Stimulated activated CD4-positive, alpha-beta T cell treated with anti-CD3 and anti-CD28 coated beads, Interleukin-2, amount 100 ng/mL, for 48 hours (primary cell): ENCODE data around the gene EVC2.

Experiments
- DNase-seq, 2 donors: peaks; one replicate each; pipeline ENCODE4 v3.0.0-alpha.2; 2020

The EVC2 gene

DNA sequence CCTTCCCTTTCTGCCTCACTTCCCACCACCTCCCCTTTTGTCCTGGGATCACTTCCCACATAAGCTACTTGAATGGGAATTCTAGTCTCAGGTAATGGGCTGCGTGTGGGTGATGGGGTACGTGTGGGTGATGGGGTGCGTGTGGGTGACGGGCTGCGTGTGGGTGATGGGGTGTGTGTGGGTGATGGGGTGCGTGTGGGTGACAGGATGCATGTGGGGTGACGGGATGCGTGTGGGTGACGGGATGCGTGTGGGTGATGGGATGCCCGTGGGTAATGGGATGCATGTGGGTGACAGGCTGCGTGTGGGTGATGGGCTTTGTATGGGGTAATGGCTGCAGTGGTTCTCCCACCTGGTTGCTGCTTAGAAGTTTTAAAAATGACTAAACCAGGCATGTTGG is 43.6 kb downstream of the EVC2 start:
- DNase-seq = no peak

DNA sequence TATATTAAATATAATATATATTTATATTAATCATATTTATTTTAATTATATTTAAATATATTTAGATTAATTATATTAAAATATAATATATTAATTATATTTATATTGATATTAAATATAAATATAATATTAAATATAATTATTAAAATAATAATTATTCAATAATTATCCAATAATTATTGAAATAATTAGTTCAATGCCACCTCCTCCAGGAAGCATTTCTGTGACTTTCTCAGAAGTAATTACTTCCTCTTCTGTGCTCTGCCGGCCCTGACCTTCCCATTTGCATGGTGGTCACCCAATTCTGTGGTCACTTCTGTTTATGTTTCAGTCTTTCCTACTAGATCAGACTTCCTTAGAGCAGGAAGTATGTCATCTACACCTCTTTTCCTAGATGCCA is 45.8 kb downstream of the EVC2 start:
- DNase-seq = no peak

DNA sequence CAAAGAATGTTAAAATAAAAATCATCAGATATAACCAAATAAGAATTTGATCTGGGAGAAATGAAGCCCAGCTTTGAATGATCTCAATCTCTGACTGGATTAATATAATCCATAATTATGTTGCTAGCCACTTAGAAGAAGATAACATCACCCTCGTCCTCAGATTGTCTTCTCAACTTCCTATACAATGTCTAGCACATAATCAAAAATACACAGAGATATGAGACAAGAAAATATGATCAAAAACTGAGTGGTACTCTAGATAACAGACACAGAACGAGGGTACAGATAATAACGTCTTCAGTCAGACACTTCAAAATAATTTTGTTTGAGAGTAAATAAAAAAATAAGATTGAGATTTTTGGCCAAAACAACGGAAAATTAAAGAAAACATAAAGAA is 47.1 kb downstream of the EVC2 start:
- DNase-seq = no peak

DNA sequence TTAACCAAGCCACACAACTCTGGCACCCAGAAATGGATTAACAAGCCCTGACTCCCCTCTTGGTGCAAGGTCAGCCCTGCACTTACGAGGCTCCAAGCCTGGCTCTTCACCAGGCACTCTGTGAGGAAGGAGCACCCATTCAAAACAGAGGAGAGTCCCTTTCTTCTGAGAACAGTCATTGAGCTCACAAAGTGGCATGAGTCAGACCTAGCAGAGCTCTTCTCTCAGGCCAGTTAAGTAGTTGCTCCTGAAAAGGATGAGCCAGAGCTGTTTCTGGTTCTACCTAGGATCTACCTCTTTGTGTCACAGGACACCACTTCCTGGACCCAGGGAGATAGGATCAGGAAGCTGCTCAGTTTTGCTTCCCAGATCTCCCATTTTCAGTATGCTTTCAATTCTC is 48.2 kb downstream of the EVC2 start:
- DNase-seq = no peak

DNA sequence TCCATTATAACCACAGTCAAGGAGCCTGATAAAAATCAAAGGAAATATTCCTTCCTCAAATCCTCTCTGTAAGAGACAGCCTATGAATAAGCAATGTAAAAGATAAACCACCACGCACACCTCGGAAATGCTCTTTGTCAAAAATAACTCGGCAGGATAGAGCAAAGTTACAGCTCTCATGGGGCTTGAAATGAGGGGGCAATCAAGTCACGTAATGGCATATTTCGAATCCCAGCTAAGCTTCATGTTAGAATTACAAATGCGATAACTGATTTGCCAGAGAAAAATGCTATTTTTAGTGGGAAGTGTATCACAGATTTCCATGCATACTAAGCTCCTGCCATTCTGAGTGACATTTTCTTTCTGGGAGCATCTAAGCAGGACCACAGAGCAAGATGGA is 49.4 kb downstream of the EVC2 start:
- no peak for DNase-seq

DNA sequence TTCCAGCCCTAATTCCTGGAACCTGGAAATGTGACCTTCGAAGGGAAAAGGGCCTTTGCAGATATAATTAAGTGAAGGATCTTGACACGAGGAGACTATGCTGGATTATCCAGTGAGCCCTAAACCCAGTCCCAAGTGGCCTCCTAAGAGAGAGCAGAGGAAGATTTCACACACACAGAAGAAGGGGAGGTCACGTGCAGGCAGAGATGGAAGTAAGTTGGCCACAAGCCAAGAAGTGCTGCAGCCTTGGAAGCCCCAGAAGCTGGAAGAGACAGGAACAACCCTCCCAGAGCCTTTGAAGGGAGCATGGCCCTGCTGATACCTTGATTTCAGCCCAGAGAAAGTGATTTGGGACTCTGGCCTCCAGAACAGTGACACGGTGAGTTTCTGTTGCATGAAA is 51.9 kb downstream of the EVC2 start:
- DNase-seq = no peak

DNA sequence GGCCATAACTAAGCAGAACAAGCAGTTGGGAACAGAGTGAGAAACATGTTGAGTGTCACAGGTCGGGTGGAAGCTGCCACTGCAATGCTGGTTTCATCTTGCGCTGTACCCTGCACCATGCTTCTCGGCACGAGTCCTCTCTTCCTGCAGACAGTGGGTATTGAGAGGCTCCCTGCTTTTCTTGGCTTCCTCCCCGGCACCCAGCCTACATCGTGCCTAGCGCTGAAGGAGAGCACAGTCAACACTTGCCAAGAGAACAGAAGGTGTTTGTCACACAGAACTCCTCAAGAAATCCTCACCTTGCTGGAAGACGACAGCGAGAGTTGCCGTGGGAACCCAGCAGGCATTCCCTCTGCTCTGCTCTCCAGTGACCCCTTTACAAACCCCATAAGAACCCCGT is 53.6 kb downstream of the EVC2 start:
- DNase-seq = no peak

DNA sequence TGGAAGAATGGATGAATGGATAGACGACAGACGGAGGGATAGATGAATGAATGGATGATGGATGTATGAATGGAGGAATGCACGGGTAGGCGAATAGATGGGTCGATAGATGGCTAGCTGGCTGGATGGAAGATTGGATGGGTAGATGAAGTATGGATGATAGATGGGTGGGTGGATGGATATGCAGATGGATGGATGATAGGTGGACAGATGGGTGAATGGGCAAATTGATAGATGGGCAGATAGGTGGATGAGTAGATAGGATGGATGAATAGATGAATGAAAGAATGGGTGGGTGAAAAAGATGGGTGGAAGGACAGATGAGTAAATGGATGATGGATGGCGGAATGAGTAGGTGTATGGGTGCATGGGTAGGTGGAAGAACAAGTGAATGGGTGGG is 57.3 kb downstream of the EVC2 start:
- no peak for DNase-seq

DNA sequence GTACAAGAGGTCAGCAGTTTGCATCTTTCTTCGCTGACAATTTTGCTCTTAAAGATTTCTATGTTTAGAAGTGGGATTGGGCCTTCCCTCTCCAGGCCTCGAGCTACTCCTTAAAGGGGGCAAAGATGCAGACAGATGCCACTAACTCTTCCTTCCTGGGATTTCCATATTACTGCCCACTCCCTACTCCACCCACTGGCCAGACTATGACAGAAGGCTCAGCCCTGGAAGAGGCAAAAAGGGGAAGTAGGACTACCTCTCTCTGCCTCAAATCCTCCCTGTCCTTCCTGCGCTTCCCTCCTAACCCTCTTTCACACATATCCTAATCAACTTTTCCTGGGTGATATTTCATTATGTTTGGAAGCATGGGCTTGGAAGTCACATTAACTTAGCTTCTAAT is 58.3 kb downstream of the EVC2 start:
- DNase-seq = no peak

DNA sequence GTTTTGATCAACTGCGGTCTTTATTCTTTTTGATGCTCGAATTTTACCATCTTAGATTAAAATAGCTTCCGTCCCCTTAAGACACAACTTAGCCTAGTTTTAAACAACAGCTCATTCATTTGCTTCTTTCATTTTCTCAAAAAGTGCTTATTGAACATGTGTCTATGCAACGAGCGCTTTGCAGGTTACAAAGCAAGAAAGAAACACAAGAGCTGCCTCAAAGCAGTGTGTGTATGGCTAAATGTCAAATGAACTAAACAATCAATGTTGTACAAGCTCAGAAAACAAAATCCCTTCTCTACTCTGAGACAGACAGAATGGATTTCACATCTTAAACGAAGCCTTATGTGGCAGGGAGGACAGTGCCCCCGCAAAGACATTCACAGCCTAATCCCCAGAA is 61.0 kb downstream of the EVC2 start:
- DNase-seq = no peak

DNA sequence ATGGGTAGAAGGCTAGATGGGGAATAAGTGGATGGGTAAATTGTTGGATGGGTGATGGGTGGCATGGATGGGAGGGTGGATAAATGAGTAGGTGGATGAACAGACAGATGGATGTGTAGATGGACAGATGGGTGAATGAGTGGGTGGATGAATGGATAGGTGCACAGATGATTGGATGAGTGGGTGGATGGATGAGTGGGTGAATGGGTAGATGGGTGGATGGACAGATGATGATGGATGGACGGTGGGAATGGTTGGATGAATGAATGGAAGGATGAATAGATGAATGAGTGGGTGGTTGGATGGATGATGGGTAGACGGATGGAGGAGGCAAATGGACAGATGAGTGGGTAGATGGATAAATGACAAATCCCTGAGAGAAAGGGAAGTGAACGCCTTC is 68.3 kb downstream of the EVC2 start:
- no peak for DNase-seq

DNA sequence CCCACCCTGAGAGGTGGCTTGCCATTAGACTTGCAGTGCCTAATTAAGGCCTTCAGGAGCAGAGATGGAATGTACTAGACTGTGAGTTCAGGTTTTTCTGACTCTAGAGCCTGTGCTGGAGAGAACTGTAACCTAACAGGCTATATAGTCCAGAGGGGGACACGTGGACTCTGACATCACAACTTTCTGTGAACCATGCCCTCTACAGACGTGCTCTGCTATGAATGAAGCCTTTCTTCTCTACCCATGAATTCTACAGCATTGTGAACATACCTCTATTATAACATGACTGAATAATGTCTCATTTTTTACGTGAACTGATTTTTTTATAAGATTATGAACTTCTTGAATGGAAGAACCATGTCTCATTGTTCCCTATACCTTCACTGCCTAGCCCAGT is 68.8 kb downstream of the EVC2 start:
- no peak for DNase-seq

DNA sequence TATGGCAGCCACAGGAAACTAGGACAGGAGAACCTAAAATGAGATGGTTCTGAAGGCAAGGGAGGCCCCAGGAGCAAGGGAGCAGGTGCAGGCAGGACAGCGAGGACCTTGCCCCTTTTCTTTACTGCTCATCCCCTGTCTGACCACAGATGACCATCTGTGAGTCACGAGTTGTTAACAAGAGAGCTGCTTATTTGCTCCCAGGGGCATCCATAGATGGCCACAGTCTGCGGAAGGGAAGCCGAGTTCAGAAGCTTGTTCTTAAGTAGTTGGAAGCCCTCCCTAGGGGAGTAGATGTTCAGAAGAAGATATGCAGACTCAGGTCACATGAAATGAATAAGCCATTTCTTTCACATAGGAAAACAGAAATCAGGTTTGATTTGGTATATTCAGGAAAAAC is 69.4 kb downstream of the EVC2 start:
- DNase-seq = no peak

DNA sequence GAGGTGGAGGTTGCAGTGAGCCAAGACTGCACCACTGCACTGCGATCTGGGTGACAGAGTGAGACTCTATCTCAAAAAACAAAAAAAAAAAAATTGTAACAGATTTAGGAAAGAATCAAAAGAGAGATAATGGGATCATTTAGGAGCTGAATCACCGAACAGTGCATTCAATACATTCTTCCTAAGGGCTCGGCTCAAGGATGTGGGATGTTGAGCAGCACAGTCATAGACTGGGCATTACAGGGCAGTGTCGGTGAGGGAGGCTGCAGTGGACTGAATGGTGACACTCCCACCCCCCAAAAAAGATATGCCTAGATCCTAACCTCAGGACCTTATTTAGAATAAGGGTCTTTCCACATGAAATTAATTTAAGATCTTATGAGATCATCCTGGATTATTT is 70.0 kb downstream of the EVC2 start:
- no peak for DNase-seq

DNA sequence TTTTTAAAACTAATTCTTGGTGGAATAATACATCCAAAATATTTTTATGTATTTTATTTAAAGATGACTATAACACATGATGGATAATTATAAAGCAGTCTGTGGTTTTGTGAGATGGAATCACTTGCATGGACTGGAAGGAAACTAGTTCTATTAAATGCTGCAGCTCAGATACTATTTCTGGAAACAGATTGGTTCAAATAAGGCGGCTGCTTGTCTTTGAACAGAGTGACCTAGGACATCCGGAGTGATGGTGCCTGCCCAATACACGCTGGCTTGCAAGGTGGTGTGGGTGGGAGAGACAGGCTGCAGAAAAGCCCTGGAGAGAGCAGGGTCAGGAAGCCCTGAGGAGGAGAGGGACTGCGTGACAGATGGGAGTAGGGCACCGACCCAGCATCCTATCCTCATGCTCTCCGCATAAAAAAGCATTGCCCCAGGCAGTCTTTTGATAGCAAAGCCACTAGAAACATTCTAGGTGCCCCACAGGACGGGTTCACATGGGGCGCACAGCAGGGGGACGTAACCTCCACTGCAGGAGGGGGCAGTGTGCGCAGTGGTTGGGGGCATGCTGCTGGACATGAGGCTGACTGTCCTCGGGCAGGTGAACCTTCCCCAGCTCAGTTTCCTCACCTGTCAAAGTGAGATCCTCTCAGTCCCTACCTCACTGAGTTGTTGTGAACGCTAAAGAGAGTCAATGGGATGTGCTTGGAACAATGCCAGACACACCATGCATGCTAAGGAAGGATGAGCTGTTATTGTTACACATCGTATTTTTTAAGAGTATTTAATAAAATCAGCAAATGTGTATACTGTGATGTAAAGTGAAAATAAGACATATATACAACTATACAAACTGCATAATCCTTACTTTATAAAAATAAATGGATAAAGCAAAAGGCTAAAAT is 71.3 kb downstream of the EVC2 start:
- no peak for DNase-seq

DNA sequence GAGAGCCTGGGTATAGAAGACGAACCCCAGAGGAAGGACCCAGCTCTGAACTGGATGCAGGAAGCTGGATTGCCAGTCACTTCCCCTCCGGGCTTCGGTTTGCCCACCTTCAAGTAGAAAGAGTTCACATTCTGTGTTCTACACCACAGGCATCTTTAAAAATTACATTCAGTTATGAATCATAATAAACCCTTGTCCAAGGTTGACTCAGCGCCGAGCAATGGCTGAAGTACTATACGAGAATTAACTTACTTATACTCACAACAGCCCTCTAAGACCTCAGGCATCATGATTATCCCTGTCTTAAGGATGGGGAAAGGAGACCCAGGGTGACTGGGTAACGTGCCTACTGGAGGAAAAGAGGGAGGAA is 72.5 kb downstream of the EVC2 start:
- DNase-seq = no peak

DNA sequence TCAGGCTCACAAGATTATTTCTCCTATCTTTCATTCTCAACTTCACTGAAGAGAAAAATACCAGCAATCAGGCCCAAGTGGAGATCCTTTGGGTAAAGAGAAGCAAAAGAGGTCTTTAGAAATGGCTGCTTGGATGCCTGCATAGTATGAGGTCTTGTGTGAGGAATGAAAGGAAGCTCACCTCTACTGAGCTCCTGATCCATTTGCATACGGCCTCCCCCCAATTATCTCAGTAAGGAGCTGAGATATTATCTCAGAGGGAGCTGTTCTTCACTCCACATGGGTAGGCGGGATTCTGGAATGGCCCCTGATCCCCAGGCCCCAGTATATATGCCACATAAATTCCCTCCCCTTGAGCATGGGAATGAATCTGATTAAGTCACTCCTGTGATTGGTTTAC is 75.8 kb downstream of the EVC2 start:
- DNase-seq = no peak

DNA sequence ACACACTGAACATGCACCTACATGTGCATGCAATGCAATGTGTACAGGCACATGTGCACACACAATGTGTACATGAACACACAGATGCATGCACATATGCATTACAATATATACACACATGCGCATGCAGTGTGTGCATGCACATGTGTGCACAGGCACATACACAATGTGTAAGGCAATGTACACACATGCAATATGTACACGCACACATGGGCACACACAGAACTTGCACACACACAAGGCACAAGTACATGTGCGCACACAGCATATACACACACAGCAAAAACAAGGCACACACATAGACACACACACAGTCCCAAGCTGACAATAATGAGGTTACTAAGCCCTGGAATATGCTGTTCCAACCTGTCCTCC is 76.3 kb downstream of the EVC2 start:
- DNase-seq = no peak

DNA sequence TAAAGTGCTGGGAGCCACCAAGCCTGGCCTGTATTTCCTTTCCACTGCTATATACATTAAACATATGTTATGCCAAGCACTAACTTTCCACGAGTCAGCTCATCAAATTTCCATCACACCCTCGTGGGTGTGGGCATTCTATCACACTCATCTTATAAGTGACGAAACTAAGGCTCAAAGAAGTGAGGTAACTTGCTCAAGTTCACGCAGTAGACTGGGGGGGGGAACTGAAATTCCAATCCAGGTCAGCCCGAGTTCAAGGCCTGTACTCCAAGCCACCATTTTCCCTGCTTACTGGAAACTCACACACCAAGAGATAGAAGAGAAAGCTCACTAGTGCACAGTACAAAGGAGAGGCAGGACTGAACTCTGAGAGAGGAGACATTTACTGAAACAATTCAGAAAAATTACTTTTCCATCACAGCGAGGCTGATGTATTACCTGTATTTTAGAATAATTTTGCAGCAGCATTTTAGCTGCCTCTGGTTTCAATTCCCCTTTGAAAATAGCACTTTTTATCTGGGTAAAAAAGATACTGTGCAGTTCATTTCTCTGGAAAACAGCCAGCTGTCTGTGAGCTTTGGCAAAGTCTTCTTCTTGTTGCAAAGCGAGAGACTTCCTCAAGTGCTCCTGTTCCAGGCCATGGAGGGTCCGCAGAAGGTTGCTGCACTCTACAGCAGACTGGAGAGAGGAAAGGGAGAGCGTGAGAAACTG is 76.8 kb downstream of the EVC2 start:
- no peak for DNase-seq

DNA sequence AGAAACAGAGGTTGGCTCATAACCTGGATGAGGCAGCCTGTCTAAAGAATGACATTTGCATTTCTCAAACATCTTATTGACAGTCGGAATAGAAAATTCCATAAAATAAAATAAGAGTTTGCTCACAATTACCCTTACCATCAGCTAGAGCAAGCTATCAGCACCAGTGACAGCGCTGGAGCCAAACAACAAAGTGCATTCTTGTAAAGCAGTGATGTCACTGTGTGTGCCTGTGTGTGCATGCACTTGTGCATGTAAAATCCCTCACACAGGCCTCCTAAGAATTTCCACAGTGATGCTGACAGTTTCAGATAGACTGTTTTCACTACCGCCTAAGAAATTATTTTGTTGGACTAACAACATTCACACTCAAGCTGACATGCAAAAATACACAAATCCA is 77.6 kb downstream of the EVC2 start:
- no peak for DNase-seq

DNA sequence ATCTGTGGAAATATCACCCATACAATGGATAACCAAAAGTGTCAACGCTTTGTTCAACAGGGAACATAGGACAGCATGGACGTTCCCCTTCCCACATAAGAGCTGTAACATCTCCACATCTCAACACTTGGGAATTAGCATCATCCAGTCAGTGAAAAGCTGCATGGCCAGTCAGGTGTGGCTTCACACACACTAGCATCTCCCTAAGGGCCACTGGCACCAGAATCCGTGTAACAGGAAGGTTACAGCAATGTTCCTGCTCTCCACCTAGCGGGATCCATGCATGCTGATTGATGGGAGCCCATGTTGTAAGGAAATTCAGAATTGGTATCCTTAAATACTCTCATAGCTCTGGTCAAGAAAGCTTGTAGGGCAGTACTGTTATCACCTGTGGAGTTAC is 78.8 kb downstream of the EVC2 start:
- no peak for DNase-seq

DNA sequence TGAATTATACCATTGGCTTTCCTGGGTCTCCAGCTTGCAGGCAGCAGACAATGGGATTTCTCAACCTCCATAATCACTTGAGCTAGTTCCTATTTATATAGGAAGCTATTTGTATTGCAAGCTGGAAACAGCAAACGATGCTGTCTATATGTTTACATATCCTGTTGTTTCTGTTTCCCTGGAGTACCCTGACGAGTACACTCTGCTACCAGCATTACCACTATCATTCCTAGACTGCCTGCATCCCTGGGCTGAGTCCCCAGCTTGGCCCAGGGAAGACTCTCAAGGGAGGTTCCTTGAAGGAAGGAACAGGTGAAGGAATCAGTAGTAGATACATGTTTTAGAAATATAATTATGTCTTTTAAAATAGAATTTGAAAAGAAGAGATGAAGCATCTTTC is 81.4 kb downstream of the EVC2 start:
- DNase-seq = no peak

DNA sequence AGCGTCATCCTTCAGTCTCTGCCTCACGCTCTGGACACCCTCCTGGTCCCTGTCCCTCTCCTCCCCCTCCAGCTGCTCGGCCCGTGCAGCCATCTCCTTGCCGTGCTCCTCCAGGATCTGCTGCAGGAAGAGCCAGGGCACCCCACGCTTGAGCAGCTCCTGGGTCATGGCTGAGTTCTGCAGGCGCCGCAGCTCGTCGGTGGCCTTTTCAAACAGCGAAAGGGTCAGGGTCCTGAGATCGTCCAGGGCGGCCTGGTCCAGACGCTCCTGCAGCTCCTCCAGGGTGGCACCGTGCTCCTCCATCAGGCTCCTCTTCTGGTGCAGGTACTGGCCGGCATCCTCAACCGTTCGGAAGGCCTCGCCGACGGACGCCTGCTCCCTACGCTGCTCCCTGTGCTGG is 85.8 kb downstream of the EVC2 start:
- no peak for DNase-seq

DNA sequence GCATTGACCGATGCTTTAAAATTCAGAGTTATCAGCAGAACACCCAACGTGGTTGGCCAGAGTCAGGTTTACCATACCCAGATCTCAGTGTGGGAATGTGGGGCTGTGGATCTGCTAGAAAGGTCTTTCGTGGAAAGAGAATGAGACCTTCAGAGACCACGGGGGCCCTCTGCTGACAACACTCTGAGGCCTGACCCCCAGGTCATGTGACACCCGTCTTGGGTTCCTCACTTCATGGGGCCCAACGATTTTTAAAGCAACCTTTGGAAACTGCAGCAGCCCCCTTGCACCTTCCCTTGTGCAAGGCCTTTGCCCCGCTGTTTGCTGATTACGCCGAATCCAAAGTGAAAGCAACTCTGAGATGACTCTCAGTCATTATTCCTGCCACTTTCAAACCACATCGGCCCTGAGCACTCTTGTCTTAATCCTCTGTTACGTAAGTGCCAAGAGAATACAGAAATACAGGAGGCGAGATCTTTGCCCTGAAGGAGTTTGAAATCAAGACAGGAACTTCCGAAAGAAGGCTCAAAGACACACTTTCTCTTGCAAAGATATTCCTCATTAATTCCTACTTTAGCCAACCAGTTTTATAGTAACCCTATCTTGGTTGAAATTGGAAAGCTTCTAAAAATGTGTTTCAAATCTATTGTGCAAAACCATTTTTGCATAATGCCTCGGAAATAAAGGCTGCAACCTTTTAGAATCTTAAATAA is 88.3 kb downstream of the EVC2 start:
- DNase-seq = no peak
